Peyer's patch (tissue), 4 donors: Measurements from ENCODE around the gene JAK1. TPM values are rescaled to one million over a fixed set of nuclear protein-coding genes. Genes with fewer than 3 reads are reported as not detected.
"Not testable (repeated sequence)": the region's sequence is repeated elsewhere in the genome, so short reads cannot be mapped to it uniquely, and the experiment has no call there.

Experiments
- DNase-seq, 3 donors: peaks; one replicate each; pipeline ENCODE4 v3.0.0-alpha.2; 2017 to 2019
- H3K27ac ChIP-seq, 4 donors: fragments of 200-600 bp; sonication (generic); one replicate each; pipeline ENCODE4 v1.5.1; 2016 to 2019
- H3K27me3 ChIP-seq, 2 donors: fragments of 200-600 bp; sonication (generic); one replicate each; pipeline ENCODE4 v1.5.1; 2019
- H3K36me3 ChIP-seq, 3 donors: fragments of 200-600 bp; sonication (generic); one replicate each; pipeline ENCODE4 v1.5.1; 2016 to 2019
- H3K4me1 ChIP-seq, 4 donors: fragments of 200-600 bp; sonication (generic); one replicate each; pipeline ENCODE4 v1.5.1; 2016 to 2019
- H3K4me3 ChIP-seq, 4 donors: fragments of 200-600 bp; sonication (generic); 1 replicate in 3 of 4; 2 replicates in 1 of 4; pipeline ENCODE4 v1.5.1; 2016 to 2019; ENCODE audit warnings: mild to moderate bottlenecking in 1 of 4
- H3K9me3 ChIP-seq, 4 donors: fragments of 200-600 bp; sonication (generic); one replicate each; pipeline ENCODE4 v1.5.1; 2016 to 2019; ENCODE audit warnings: mild to moderate bottlenecking in 1 of 4
- POLR2A ChIP-seq, 2 donors: fragments of 450-650 bp; IDR thresholded peaks; one replicate each; pipeline ENCODE4 v1.5.1; 2017; ENCODE audit warnings: antibody characterized with exemption in 2 of 2, mild to moderate bottlenecking in 2 of 2, moderate library complexity in 2 of 2
- total RNA-seq, 4 donors: library from RNA; depleted of rRNA; stranded (reverse); fragments of >200 nt; gene quantifications; one replicate each; pipeline ENCODE4 v1.1.0, GENCODE V29; 2016
- TF ChIP-seq, protein P1 (sequence below), 6 experiments: fragments of 450-650 bp in 4 of 6; fragments of 200-600 bp in 2 of 6; sonication (generic) in 1 of 6; IDR thresholded peaks; one replicate each; pipeline ENCODE4 v1.5.1; 2017 to 2019; ENCODE audit warnings: antibody characterized with exemption in 6 of 6, mild to moderate bottlenecking in 3 of 6, moderate library complexity in 1 of 6

Gene JAK1
- total RNA-seq, 4 donors from 2014 or later, result 116 to 251 (median 126) TPM

DNA sequence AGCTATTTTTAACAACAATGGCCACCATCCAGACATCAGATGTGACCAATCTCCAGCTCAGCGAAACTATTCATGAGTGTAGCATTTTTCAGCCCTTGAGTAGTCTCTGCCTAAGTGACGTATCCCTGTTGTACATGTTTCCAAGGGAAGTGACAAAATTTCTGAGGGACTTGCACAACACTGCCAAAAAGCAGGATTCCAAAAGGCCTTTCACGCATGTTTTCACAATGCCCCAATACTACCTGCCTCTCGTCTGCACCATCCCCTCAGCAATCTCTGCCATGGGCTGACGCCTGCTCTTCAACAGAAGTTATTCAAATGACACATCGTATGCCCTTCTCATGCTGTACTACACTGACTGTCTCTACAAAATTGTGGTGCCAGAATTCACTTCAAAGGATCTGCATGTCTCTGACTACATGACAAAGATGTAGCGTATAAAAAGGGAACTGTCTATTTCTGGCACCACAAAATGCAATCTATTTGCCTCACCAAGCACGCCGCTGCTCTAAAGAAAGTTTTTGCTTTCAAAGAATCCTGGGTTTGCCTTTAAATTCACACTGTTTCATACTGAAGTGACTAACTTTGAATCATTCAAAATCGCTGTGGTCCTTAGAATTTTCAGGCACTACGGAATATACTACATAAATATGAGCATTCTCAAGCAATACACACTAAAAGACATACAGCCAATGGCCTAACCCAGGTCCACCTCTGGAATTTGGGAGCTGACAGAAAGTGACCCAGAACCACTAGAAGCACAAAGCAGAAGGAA lies 32.9 kb downstream of the JAK1 start:
- no peaks in the 10 kb centered on the region for H3K27me3 ChIP-seq
- no peaks in the 10 kb centered on the region for H3K9me3 ChIP-seq
- peak overlapping the region; percentile 36 to 58 (median 50) for H3K27ac ChIP-seq
- H3K4me3 ChIP-seq, result no peak overlapping the region
- TF ChIP-seq, protein P1, sequence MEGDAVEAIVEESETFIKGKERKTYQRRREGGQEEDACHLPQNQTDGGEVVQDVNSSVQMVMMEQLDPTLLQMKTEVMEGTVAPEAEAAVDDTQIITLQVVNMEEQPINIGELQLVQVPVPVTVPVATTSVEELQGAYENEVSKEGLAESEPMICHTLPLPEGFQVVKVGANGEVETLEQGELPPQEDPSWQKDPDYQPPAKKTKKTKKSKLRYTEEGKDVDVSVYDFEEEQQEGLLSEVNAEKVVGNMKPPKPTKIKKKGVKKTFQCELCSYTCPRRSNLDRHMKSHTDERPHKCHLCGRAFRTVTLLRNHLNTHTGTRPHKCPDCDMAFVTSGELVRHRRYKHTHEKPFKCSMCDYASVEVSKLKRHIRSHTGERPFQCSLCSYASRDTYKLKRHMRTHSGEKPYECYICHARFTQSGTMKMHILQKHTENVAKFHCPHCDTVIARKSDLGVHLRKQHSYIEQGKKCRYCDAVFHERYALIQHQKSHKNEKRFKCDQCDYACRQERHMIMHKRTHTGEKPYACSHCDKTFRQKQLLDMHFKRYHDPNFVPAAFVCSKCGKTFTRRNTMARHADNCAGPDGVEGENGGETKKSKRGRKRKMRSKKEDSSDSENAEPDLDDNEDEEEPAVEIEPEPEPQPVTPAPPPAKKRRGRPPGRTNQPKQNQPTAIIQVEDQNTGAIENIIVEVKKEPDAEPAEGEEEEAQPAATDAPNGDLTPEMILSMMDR (IDR thresholded peaks at IDR 0.05), result no peak
- TF ChIP-seq POLR2A (IDR thresholded peaks at IDR 0.05), result no peak
- no peak for DNase-seq
- peaks cover 0 to 37% (median 10%) of the 10 kb centered on the region in 4 donors for H3K4me1 ChIP-seq
- no peaks in the 10 kb centered on the region for H3K36me3 ChIP-seq

DNA sequence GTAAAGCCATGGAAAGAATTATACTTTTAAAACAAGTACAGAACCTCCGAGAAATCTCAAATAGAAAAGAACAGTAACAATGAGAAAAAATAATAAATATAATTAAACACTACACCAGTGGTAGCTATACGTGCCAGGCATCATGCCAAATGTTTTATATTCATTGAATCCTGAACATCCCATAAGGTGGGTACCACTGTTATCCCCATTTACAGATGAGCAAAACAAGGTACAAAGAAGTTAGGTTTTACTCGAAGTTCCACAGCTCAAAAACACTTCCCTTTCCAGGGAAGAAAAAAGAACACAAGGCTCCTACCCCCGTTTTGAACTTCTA lies 33.4 kb downstream of the JAK1 start:
- Histone ChIP-seq H3K4me3 (no peak overlapping the region), H3K36me3 (no peaks in the 10 kb centered on the region), H3K4me1 (peaks cover 0 to 43% (median 10%) of the 10 kb centered on the region in 4 donors), H3K9me3 (no peaks in the 10 kb centered on the region), H3K27ac (peak overlapping the region in 3 of 4 donors; percentile 36 to 58 (median 55)), H3K27me3 (no peaks in the 10 kb centered on the region)
- no peak for DNase-seq
- no peak for TF ChIP-seq POLR2A (IDR thresholded peaks at IDR 0.05)
- TF ChIP-seq, protein P1 (IDR thresholded peaks at IDR 0.05), result no peak

DNA sequence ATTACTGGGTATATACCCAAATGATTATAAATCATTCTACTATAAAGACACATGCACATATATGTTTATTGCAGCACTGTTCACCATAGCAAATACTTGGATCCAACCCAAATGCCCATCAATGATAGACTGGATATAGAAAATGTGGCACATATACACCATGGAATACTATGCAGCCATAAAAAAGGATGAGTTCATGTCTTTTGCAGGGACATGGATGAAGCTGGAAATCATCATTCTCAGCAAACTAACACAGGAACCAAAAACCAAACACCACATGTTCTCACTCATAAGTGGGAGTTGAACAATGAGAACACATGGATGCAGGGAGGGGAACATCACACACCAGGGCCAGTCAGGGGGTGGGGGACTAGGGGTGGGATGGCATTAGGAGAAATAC lies 35.7 kb downstream of the JAK1 start:
- not testable (repeated sequence) for H3K27ac ChIP-seq, H3K27me3 ChIP-seq, H3K9me3 ChIP-seq, H3K4me3 ChIP-seq, DNase-seq, H3K36me3 ChIP-seq
- peaks cover 0 to 50% (median 8%) of the 10 kb centered on the region in 4 donors for H3K4me1 ChIP-seq

DNA sequence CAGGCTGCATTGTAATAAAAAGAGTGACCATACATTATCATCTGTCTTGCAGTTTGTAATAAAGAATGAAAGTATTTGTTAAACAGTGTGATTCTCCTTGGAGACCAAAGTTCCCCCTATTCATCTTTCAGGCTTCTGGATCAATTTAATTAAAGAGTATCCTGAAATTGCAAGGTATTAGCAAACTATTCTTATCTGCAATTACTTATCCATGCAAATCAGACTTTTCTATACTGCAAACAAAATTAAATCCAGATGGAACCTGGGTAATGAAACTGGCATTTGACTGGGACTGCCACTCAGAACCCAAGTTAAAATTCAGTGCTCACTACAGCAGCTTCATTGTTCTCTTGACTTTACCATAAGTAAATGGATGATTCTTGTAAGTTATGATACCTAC lies 37.1 kb downstream of the JAK1 start:
- H3K36me3 ChIP-seq, result no peaks in the 10 kb centered on the region
- H3K4me3 ChIP-seq, result no peak overlapping the region
- DNase-seq, result no peak
- TF ChIP-seq, protein P1 (IDR thresholded peaks at IDR 0.05), result no peak
- no peak for TF ChIP-seq POLR2A (IDR thresholded peaks at IDR 0.05)
- no peak overlapping the region for H3K27ac ChIP-seq
- no peaks in the 10 kb centered on the region for H3K9me3 ChIP-seq
- no peaks in the 10 kb centered on the region for H3K27me3 ChIP-seq
- peaks cover 0 to 50% (median 5%) of the 10 kb centered on the region in 4 donors for H3K4me1 ChIP-seq

DNA sequence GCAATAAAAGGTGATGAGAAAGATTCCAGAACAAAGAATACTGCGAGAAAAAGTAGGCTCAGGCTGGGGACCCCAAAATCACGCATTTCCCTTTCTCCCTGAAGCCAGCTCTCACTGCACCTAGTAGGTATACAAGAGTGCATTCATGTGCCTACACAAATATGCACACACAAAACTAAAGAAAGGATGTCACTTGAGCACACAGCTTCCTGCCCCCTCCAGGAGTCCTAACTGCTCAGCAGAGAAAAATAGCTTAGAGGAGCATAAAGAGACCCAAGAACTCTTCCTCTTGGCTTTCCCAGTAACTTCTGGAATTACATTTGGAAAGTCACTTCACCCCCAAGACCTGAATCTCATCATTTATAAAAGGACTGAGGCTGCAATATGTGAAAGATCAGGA lies 38.0 kb downstream of the JAK1 start:
- H3K4me3 ChIP-seq, result no peak overlapping the region
- no peak for TF ChIP-seq POLR2A (IDR thresholded peaks at IDR 0.05)
- TF ChIP-seq, protein P1 (IDR thresholded peaks at IDR 0.05), result no peak
- H3K4me1 ChIP-seq, result peaks cover 0 to 43% (median 3%) of the 10 kb centered on the region in 4 donors

DNA sequence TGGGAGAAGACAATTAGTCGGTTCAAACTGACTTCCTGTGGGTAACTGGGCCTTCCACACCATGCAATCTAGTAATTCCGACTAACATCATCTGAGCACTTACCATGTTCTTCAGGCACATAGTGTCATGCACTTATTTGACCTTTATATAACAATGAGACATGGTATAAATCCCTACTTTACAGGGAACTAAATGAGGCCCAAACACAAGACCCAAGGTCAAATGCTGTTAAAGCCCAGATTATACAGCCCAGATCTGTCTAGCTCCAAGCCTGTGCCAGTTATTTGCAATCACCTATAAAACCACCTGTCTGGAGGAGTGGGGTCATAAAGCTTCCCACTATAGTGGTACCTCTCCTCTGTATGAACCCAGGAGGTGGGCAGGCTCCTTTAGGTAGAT lies 40.8 kb downstream of the JAK1 start:
- Histone ChIP-seq H3K27me3 (no peaks in the 10 kb centered on the region), H3K4me1 (peaks cover 0 to 54% (median 8%) of the 10 kb centered on the region in 4 donors), H3K4me3 (no peak overlapping the region), H3K9me3 (no peaks in the 10 kb centered on the region), H3K27ac (no peak overlapping the region), H3K36me3 (no peaks in the 10 kb centered on the region)
- no peak for DNase-seq
- TF ChIP-seq, protein P1 (IDR thresholded peaks at IDR 0.05), result no peak
- no peak for TF ChIP-seq POLR2A (IDR thresholded peaks at IDR 0.05)

More for the DNA sequence above, 38.0 kb downstream of the JAK1 start:
- no peaks in the 10 kb centered on the region for H3K36me3 ChIP-seq
- H3K27ac ChIP-seq, result no peak overlapping the region
- H3K27me3 ChIP-seq, result no peaks in the 10 kb centered on the region
- H3K9me3 ChIP-seq, result no peaks in the 10 kb centered on the region
- no peak for DNase-seq
